Midbrain (tissue), 1 donor: ENCODE data around the gene DDX10.
"Not testable (repeated sequence)": the region's sequence is repeated elsewhere in the genome, so short reads cannot be mapped to it uniquely, and the experiment has no call there.

Source experiments
- DNase-seq: peaks from one replicate; lab custom pipeline; 2025; lab: John Stamatoyannopoulos, UW

Gene DDX10

GRCh38 chr11:108774037-108774730 is 109.3 kb downstream of the DDX10 start:
- no peak for DNase-seq

- DNase-seq: no peak
Observed at GRCh38 chr11:108775324-108775723, 110.5 kb downstream of the DDX10 start.

GRCh38 chr11:108779147-108779546 is 114.3 kb downstream of the DDX10 start:
- not testable (repeated sequence) for DNase-seq

GRCh38 chr11:108780119-108780518 is 115.2 kb downstream of the DDX10 start:
- no peak for DNase-seq

GRCh38 chr11:108781946-108782345 is 117.1 kb downstream of the DDX10 start:
- no peak for DNase-seq

- DNase-seq: no peak
Observed at GRCh38 chr11:108786281-108786990, 121.6 kb downstream of the DDX10 start.

GRCh38 chr11:108787105-108787504 is 122.2 kb downstream of the DDX10 start:
- no peak for DNase-seq

- no peak for DNase-seq
Observed at GRCh38 chr11:108788565-108789199, 123.8 kb downstream of the DDX10 start.

GRCh38 chr11:108790501-108791299 is 125.8 kb downstream of the DDX10 start:
- no peak for DNase-seq

GRCh38 chr11:108793138-108793537 is 128.3 kb downstream of the DDX10 start:
- no peak for DNase-seq

GRCh38 chr11:108793611-108794010 is 128.7 kb downstream of the DDX10 start:
- no peak for DNase-seq

GRCh38 chr11:108796551-108796950 is 131.7 kb downstream of the DDX10 start:
- DNase-seq: no peak

- DNase-seq: no peak
Observed at GRCh38 chr11:108797578-108798100, 132.8 kb downstream of the DDX10 start.

GRCh38 chr11:108802492-108802891 is 137.6 kb downstream of the DDX10 start:
- no peak for DNase-seq

GRCh38 chr11:108803776-108804175 is 138.9 kb downstream of the DDX10 start:
- DNase-seq: no peak

GRCh38 chr11:108804511-108804910 is 139.6 kb downstream of the DDX10 start:
- DNase-seq: no peak

- no peak for DNase-seq
Observed at GRCh38 chr11:108805030-108805429, 140.2 kb downstream of the DDX10 start.

GRCh38 chr11:108807262-108807661 is 142.4 kb downstream of the DDX10 start:
- no peak for DNase-seq

- DNase-seq: no peak
Observed at GRCh38 chr11:108813086-108813485, 148.2 kb downstream of the DDX10 start.

GRCh38 chr11:108817976-108818375 is 153.1 kb downstream of the DDX10 start:
- no peak for DNase-seq

GRCh38 chr11:108818971-108819370 is 154.1 kb downstream of the DDX10 start:
- no peak for DNase-seq

GRCh38 chr11:108819957-108820356 is 155.1 kb downstream of the DDX10 start:
- DNase-seq: no peak
